ENCODE results near the gene C5orf63. TPM values are rescaled to one million over a fixed set of nuclear protein-coding genes. Genes with fewer than 3 reads are reported as not detected.
A peak's percentile ranks its signal among the peaks of the same experiment; 100 is the strongest.

Gene C5orf63
- total and polyA plus RNA-seq, 9 of the 15 experiments (the other 6 are each of a cell fraction or from before 2014, with no cell fraction given): 1.8 to 24.6 (median 6.2) TPM

DNA sequence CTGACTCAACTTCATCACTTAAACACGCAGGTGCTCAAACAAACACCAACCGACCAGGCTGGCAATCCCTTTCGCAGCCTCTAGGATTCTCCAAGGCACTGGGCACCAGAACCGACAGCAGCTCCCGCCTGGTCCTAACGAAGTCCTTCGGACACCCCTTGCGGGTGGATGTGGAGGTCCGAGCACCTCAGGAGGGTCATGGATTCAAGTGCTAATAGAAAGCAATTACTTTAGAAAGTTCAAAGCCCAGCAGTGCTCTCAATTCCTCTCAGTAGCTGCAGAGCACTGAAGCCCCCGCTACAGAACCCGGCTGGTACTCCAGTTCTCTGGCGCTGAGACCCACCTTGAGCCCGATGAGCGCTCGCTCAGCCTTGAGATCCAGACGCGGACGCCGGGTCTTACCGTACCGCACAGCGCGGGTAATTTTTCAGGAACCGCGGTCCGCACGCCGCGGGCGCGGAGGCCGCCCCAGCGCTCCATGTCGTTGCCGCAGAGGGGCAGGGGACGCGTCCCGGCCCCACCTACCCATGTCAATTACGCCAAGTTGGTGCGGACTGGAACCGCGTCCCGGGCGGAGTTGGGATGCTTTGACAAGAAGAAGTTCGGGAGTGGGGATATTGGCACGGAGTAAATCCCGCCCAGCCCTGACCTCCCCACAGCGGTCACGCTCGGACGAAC, 43.6 kb downstream of the C5orf63 start (continued):
- TF ChIP-seq, protein P1, sequence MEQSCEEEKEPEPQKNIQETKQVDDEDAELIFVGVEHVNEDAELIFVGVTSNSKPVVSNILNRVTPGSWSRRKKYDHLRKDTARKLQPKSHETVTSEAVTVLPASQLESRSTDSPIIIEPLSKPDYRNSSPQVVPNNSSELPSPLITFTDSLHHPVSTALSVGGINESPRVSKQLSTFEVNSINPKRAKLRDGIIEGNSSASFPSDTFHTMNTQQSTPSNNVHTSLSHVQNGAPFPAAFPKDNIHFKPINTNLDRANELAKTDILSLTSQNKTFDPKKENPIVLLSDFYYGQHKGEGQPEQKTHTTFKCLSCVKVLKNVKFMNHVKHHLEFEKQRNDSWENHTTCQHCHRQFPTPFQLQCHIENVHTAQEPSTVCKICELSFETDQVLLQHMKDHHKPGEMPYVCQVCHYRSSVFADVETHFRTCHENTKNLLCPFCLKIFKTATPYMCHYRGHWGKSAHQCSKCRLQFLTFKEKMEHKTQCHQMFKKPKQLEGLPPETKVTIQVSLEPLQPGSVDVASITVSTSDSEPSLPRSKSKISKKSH (CRISPR knock-in tag; IDR thresholded peaks at IDR 0.05): no peak
- TF ChIP-seq STAG1 (CRISPR knock-in tag; IDR thresholded peaks at IDR 0.05; ENCODE audit: borderline replicate concordance) (no peak), ZEB2 (IDR thresholded peaks at IDR 0.05) (no peak), ZKSCAN1 (IDR thresholded peaks at IDR 0.05; ENCODE audit: low read depth, low read length) (no peak), GTF2A2 (tag; IDR thresholded peaks at IDR 0.05) (peak; percentile 40; the same call in 1 of the 2 replicates), TAF7 (tag; IDR thresholded peaks at IDR 0.05) (no peak), MTF1 (CRISPR knock-in tag; IDR thresholded peaks at IDR 0.05; ENCODE audit: borderline replicate concordance) (no peak), KAT2B (IDR thresholded peaks at IDR 0.05; ENCODE audit: low read depth, low read length) (no peak), NFIC (IDR thresholded peaks at IDR 0.05) (no peak)
- TF ChIP-seq, protein P2, sequence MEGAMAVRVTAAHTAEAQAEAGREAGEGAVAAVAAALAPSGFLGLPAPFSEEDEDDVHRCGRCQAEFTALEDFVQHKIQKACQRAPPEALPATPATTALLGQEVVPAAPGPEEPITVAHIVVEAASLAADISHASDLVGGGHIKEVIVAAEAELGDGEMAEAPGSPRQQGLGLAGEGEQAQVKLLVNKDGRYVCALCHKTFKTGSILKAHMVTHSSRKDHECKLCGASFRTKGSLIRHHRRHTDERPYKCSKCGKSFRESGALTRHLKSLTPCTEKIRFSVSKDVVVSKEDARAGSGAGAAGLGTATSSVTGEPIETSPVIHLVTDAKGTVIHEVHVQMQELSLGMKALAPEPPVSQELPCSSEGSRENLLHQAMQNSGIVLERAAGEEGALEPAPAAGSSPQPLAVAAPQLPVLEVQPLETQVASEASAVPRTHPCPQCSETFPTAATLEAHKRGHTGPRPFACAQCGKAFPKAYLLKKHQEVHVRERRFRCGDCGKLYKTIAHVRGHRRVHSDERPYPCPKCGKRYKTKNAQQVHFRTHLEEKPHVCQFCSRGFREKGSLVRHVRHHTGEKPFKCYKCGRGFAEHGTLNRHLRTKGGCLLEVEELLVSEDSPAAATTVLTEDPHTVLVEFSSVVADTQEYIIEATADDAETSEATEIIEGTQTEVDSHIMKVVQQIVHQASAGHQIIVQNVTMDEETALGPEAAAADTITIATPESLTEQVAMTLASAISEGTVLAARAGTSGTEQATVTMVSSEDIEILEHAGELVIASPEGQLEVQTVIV (CRISPR knock-in tag; IDR thresholded peaks at IDR 0.05; ENCODE audit: borderline replicate concordance): no peak
- TF ChIP-seq, protein P3, sequence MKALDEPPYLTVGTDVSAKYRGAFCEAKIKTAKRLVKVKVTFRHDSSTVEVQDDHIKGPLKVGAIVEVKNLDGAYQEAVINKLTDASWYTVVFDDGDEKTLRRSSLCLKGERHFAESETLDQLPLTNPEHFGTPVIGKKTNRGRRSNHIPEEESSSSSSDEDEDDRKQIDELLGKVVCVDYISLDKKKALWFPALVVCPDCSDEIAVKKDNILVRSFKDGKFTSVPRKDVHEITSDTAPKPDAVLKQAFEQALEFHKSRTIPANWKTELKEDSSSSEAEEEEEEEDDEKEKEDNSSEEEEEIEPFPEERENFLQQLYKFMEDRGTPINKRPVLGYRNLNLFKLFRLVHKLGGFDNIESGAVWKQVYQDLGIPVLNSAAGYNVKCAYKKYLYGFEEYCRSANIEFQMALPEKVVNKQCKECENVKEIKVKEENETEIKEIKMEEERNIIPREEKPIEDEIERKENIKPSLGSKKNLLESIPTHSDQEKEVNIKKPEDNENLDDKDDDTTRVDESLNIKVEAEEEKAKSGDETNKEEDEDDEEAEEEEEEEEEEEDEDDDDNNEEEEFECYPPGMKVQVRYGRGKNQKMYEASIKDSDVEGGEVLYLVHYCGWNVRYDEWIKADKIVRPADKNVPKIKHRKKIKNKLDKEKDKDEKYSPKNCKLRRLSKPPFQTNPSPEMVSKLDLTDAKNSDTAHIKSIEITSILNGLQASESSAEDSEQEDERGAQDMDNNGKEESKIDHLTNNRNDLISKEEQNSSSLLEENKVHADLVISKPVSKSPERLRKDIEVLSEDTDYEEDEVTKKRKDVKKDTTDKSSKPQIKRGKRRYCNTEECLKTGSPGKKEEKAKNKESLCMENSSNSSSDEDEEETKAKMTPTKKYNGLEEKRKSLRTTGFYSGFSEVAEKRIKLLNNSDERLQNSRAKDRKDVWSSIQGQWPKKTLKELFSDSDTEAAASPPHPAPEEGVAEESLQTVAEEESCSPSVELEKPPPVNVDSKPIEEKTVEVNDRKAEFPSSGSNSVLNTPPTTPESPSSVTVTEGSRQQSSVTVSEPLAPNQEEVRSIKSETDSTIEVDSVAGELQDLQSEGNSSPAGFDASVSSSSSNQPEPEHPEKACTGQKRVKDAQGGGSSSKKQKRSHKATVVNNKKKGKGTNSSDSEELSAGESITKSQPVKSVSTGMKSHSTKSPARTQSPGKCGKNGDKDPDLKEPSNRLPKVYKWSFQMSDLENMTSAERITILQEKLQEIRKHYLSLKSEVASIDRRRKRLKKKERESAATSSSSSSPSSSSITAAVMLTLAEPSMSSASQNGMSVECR (CRISPR knock-in tag; IDR thresholded peaks at IDR 0.05): no peak; the same call in 1 of the 2 replicates
